Activated CD8-positive, alpha-beta memory T cell treated with anti-CD3 and anti-CD28 coated beads for 48 hours (primary cell): ENCODE data around the gene SYMPK.

Experiments
- DNase-seq, 3 experiments: peaks; one replicate each; pipeline ENCODE4 v3.0.0-alpha.2; 2020; ENCODE audit warnings: low read depth in 2 of 3, low spot score in 2 of 3

The SYMPK gene

GRCh38 chr19:45782820-45783785 lies 79.8 kb downstream of the SYMPK start:
- DNase-seq = no peak

GRCh38 chr19:45782162-45782691 lies 80.7 kb downstream of the SYMPK start, which contains the start of gene DMPK:
TSS of gene DMPK (minus strand) at chr19:45782490. CDS start at chr19:45782352, 138 bp downstream.
- no peak for DNase-seq

- DNase-seq = no peak
Observed at GRCh38 chr19:45781214-45782161, 81.5 kb downstream of the SYMPK start.

- no peak for DNase-seq
Observed at GRCh38 chr19:45780448-45781213, 82.3 kb downstream of the SYMPK start.

GRCh38 chr19:45780146-45780447 lies 82.8 kb downstream of the SYMPK start:
- no peak for DNase-seq

GRCh38 chr19:45779231-45780145 lies 83.5 kb downstream of the SYMPK start:
- DNase-seq = peak; percentile 76 to 93 (median 86)

GRCh38 chr19:45778010-45778661 lies 84.8 kb downstream of the SYMPK start:
- no peak for DNase-seq

GRCh38 chr19:45777395-45777961 lies 85.5 kb downstream of the SYMPK start:
- no peak for DNase-seq

GRCh38 chr19:45774765-45775164 lies 88.2 kb downstream of the SYMPK start:
- no peak for DNase-seq

- no peak for DNase-seq
Observed at GRCh38 chr19:45773384-45773783, 89.6 kb downstream of the SYMPK start.

GRCh38 chr19:45772912-45773311 lies 90.0 kb downstream of the SYMPK start:
- DNase-seq = no peak

- DNase-seq = no peak
Observed at GRCh38 chr19:45772130-45772840, 90.7 kb downstream of the SYMPK start.

GRCh38 chr19:45771311-45771933 lies 91.5 kb downstream of the SYMPK start:
- no peak for DNase-seq

- peak; percentile 80 to 90 (median 83) for DNase-seq
Observed at GRCh38 chr19:45770192-45771101, 92.5 kb downstream of the SYMPK start.

- peak in 1 of 3 experiments; percentile 37 for DNase-seq
Observed at GRCh38 chr19:45769821-45770191, 93.1 kb downstream of the SYMPK start.

- peak; percentile 81 to 94 (median 90) for DNase-seq
Observed at GRCh38 chr19:45768984-45769782, 93.8 kb downstream of the SYMPK start, which contains the start of gene SIX5. TSS of gene SIX5 (minus strand) at chr19:45769252. CDS start at chr19:45768844, 408 bp downstream.
